Osteoblast (primary cell): ENCODE results near the gene OSBPL5. TPM values are rescaled to one million over a fixed set of nuclear protein-coding genes. Genes with fewer than 3 reads are reported as not detected.

Source experiments
- DNase-seq: peaks from one replicate; pipeline ENCODE4 v3.0.0; 2011; ENCODE audit warnings: low spot score, mixed read lengths; ENCODE audit not compliant: insufficient read length; ENCODE audit errors: missing footprints
- H2AFZ ChIP-seq: 2 replicates; pipeline ENCODE4 v1.6.0; 2011; ENCODE audit warnings: mild to moderate bottlenecking, low read length
- H3K27ac ChIP-seq: 2 replicates; pipeline ENCODE4 v1.5.1; 2011; ENCODE audit warnings: mild to moderate bottlenecking, low read depth, low read length, moderate library complexity
- H3K27me3 ChIP-seq: 2 replicates; pipeline ENCODE4 v1.6.0; 2012; ENCODE audit warnings: mild to moderate bottlenecking, control low read depth, inconsistent platforms, low read length, moderate library complexity; ENCODE audit not compliant: insufficient read depth
- H3K36me3 ChIP-seq: 2 replicates; pipeline ENCODE4 v1.5.1; 2011; ENCODE audit warnings: mild to moderate bottlenecking, low read length, control low read depth, moderate library complexity; ENCODE audit not compliant: insufficient read depth
- H3K4me1 ChIP-seq: 2 replicates; pipeline ENCODE4 v1.5.1; 2011; ENCODE audit warnings: mild to moderate bottlenecking, low read length, control low read depth, moderate library complexity; ENCODE audit not compliant: insufficient read depth
- H3K4me2 ChIP-seq: 2 replicates; pipeline ENCODE4 v1.6.0; 2011; ENCODE audit warnings: mild to moderate bottlenecking, low read length; ENCODE audit not compliant: insufficient read depth
- H3K4me3 ChIP-seq: fragments of 200-600 bp; sonication (generic); 3 replicates; pipeline ENCODE4 v1.5.1; 2012; ENCODE audit warnings: mild to moderate bottlenecking, low read length, inconsistent platforms; ENCODE audit not compliant: insufficient read depth
- H3K79me2 ChIP-seq: 2 replicates; pipeline ENCODE4 v1.6.0; 2012; ENCODE audit warnings: mild to moderate bottlenecking, low read length, control low read depth, inconsistent platforms; ENCODE audit not compliant: insufficient read depth
- H3K9me3 ChIP-seq: 2 replicates; pipeline ENCODE4 v1.5.1; 2011; ENCODE audit warnings: low read depth, low read length, control low read depth
- H4K20me1 ChIP-seq: 2 replicates; pipeline ENCODE4 v1.6.0; 2012; ENCODE audit warnings: mild to moderate bottlenecking, low read length, control low read depth; ENCODE audit not compliant: insufficient read depth
- CTCF ChIP-seq: IDR thresholded peaks from 2 replicates; pipeline ENCODE4 v1.5.1; 2011; ENCODE audit warnings: mild to moderate bottlenecking, low read depth, low read length, moderate library complexity; ENCODE audit errors: extremely low read depth
- total RNA-seq: library from RNA; depleted of rRNA; stranded (reverse); fragments of >200 nt; gene quantifications from 2 replicates; pipeline ENCODE4 v1.2.3, GENCODE V29; 2012

OSBPL5 gene
- total RNA-seq, 1 donor: 49.9 TPM

GRCh38 chr11:3101921-3102640 lies 63.0 kb downstream of the OSBPL5 start:
- TF ChIP-seq CTCF: no peak
- H3K4me2 ChIP-seq: no peak overlapping the region
- H3K27ac ChIP-seq: no peak overlapping the region
- no peaks in the 10 kb centered on the region for H3K27me3 ChIP-seq
- no peak overlapping the region for H2AFZ ChIP-seq
- no peak overlapping the region for H3K4me3 ChIP-seq
- H4K20me1 ChIP-seq: no peaks in the 10 kb centered on the region
- peaks cover 7% of the 10 kb centered on the region for H3K36me3 ChIP-seq
- peaks cover 2% of the 10 kb centered on the region for H3K4me1 ChIP-seq
- DNase-seq: peak; percentile 69
- H3K79me2 ChIP-seq: no peaks in the 10 kb centered on the region
- no peaks in the 10 kb centered on the region for H3K9me3 ChIP-seq

- peak; percentile 34 for DNase-seq
- Histone ChIP-seq H2AFZ (no peak overlapping the region), H3K79me2 (no peaks in the 10 kb centered on the region), H3K4me3 (no peak overlapping the region), H4K20me1 (no peaks in the 10 kb centered on the region), H3K27me3 (no peaks in the 10 kb centered on the region), H3K27ac (no peak overlapping the region), H3K4me2 (no peak overlapping the region), H3K36me3 (peaks cover 4% of the 10 kb centered on the region), H3K9me3 (no peaks in the 10 kb centered on the region), H3K4me1 (peaks cover 16% of the 10 kb centered on the region)
- no peak for TF ChIP-seq CTCF
Measured at GRCh38 chr11:3099178-3099577, 65.9 kb downstream of the OSBPL5 start.

GRCh38 chr11:3096909-3097530 lies 68.1 kb downstream of the OSBPL5 start:
- Histone ChIP-seq H3K27me3 (no peaks in the 10 kb centered on the region), H3K4me1 (peaks cover 16% of the 10 kb centered on the region), H3K36me3 (peaks cover 18% of the 10 kb centered on the region), H2AFZ (no peak overlapping the region), H4K20me1 (no peaks in the 10 kb centered on the region), H3K79me2 (no peaks in the 10 kb centered on the region), H3K4me2 (no peak overlapping the region), H3K9me3 (no peaks in the 10 kb centered on the region), H3K4me3 (no peak overlapping the region), H3K27ac (no peak overlapping the region)
- TF ChIP-seq CTCF: no peak
- peak; percentile 64 for DNase-seq

- Histone ChIP-seq H3K27me3 (no peaks in the 10 kb centered on the region), H2AFZ (peak overlapping the region; percentile 57), H3K36me3 (peaks cover 23% of the 10 kb centered on the region), H3K4me2 (peak overlapping the region; percentile 74), H3K79me2 (no peaks in the 10 kb centered on the region), H3K4me1 (peaks cover 16% of the 10 kb centered on the region), H4K20me1 (peaks cover 5% of the 10 kb centered on the region), H3K4me3 (peak overlapping the region; percentile 56), H3K9me3 (no peaks in the 10 kb centered on the region), H3K27ac (peak overlapping the region; percentile 80)
- DNase-seq: peak; percentile 96
- TF ChIP-seq CTCF: no peak
Measured at GRCh38 chr11:3095712-3096361, 69.3 kb downstream of the OSBPL5 start.
